ENCODE measurements around the gene GNPAT. TPM values are rescaled to one million over a fixed set of nuclear protein-coding genes. Genes with fewer than 3 reads are reported as not detected.

Gene GNPAT
- total and polyA plus RNA-seq, 2 experiments from 2014 or later = 32.8 to 45.4 TPM

- TF ChIP-seq ZNF462 (CRISPR knock-in tag; IDR thresholded peaks at IDR 0.05) = no peak
These were observed 77.0 kb downstream of the GNPAT start (continued) for GRCh38 chr1:231318015-231318355.

GRCh38 chr1:231318568-231318967 lies 77.6 kb downstream of the GNPAT start:
- Histone ChIP-seq H3K4me3 (no peak overlapping the region), H3K4me1 (ENCODE audit: insufficient read depth) (no peaks in the 10 kb centered on the region), H3K27me3 (ENCODE audit: insufficient read depth) (no peaks in the 10 kb centered on the region), H3K27ac (ENCODE audit: low read depth) (no peak overlapping the region), H3K79me2 (replicated peaks; ENCODE audit: insufficient read depth) (no peaks in the 10 kb centered on the region), H3K36me3 (ENCODE audit: insufficient read depth) (no peaks in the 10 kb centered on the region), H3K9me2 (ENCODE audit: insufficient read depth) (no peaks in the 10 kb centered on the region), H2AFZ (no peak overlapping the region), H4K20me1 (replicated peaks; ENCODE audit: insufficient read depth) (no peaks in the 10 kb centered on the region), H3F3A (replicated peaks; ENCODE audit: low read depth) (no peaks in the 10 kb centered on the region), H3K4me2 (no peak overlapping the region)
- Mint-ChIP-seq H3K36me3 (ENCODE audit: low read depth) (no peaks in the 10 kb centered on the region), H3K27me3 (ENCODE audit: insufficient read depth, low read depth, poor library complexity) (peaks cover 3% of the 10 kb centered on the region), H3K4me1 (no peaks in the 10 kb centered on the region), H3K4me3 (no peak overlapping the region), H3K9me3 (no peaks in the 10 kb centered on the region), H3K27ac (no peak overlapping the region)
- no peak for ATAC-seq
- no peak for DNase-seq (ENCODE audit: low spot score)
- TF ChIP-seq EZH2 (IDR thresholded peaks at IDR 0.05; ENCODE audit: low read depth, unreplicated experiment) = no peak
- no peak for TF ChIP-seq EZH2phosphoT487 (IDR thresholded peaks at IDR 0.05; ENCODE audit: unreplicated experiment)
- no peak for TF ChIP-seq REST (IDR thresholded peaks at IDR 0.05; ENCODE audit: unreplicated experiment)
- no peak for TF ChIP-seq ETS1 (IDR thresholded peaks at IDR 0.05)
- no peak for TF ChIP-seq STAT1 (IDR thresholded peaks at IDR 0.05; ENCODE audit: unreplicated experiment)
- no peak for TF ChIP-seq CTCF (conservative IDR thresholded peaks at IDR 0.05; ENCODE audit: low read depth in 2 of 2)
- TF ChIP-seq ZNF331 (CRISPR knock-in tag; IDR thresholded peaks at IDR 0.05; ENCODE audit: low read depth) = no peak

Measured in GM23338 (cell line).